HG02884 (cell line): ENCODE data around the gene HDAC9.

ENCODE experiments used
- ATAC-seq: cut with Tn5 transposase; IDR thresholded peaks from one replicate; pipeline ENCODE4 v1.9.1; 2021; ENCODE audit warnings: mild to moderate bottlenecking, moderate library complexity; ENCODE audit not compliant: unreplicated experiment

The HDAC9 gene

DNA sequence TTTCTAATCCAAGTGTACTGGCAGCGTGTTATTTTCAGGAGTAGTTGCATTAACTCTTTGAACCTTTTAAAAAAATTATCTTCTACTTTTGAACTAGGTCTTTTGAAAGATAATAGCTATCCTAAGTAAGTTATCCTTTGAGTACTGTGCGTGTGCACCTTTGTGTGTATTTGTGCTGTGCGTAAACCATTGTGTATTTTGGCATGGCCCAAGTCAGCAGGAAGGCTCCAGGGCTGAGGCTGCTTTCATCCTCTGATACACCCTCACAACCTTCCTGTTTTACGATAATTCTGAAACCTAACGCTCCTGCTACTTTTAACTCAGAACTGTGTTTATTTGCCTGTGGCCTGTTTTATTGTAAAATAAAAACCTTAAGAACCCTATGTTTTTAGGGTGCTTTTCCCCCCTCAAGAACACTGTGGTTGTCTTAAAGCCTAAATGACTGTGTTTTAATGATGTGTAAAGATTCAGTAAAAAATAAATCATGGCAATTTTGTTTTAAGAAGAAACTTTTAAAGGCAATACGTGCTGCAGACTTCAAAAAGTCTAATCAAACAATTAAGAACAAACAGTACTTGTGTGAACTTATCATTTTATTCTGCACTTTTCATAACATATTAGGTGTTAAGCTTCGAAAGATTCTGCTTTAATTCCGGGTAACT is 57.5 kb downstream of the HDAC9 start:
- no peak for ATAC-seq

DNA sequence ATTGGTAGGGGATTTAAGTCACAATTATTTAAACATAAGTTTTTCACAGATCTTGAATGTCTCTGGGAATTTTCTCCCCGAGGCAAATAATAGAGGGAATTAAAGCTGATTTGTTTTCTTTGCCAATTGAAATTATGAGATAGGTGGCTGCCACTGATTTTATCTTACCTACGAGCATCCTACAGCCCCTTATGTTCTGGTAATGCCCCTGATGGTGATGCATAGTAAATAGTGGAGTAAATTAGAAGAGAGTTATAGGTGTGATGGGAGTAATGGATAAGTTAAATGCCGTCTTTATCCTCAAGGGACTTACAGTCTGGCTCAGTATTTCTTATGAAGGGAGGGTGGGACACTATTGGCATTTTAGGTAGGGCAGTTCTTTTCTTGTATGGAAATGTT is 58.1 kb downstream of the HDAC9 start:
- ATAC-seq, result no peak

DNA sequence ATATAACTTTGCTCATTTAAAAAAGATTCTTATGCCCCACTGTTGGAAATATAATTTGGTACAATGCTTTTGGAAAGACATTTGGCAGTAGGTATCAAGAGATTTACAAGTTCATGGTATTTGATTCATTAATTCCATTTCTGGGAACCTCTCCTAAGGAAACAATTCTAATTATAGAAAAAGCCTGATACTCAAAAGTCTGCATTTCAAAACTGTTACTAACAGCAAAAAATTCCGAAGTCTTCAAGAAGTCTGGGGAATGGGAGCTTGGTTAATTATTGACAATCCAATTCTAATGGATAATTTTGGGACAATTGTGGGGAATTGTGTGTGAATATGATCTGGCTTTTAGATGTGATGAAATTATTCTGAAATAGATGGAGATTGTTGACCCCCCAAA is 59.6 kb downstream of the HDAC9 start:
- ATAC-seq, result no peak

DNA sequence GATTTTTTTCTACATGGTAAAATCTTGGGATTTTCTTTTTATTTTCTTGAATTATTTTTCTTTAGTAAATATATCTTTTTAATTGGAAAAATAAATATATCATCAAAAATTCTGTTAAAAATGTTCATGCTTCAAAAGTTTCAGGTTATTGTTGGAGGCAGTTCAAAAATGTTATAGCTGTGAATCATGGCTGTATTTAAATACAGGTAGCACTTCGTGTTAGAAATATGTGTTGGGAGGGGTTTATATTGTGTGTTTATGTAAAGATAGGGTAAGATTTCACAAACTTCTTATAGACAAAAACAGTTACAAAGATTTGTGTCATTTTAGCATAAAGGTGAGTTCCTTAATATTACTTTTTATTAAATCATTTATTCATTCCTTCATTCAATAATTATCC is 60.4 kb downstream of the HDAC9 start:
- ATAC-seq, result no peak

DNA sequence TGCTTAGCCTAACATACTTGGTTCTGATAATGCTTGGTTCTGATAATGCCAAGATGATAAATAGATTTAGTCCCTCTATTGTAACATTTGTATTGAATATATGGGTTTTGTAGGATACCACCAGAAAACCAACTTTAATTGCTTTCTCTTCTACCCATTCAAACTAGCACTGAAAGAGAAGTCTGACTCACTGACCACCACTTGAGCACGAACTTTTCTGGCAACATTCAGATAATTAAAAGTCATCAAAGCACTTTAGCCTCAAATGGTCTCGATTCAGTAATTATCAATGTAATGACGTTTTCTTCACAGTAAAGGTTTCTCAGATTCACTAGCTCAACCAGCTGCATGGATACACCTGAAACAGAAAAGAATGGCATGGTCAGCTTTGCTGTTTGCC is 63.0 kb downstream of the HDAC9 start:
- ATAC-seq, result no peak

DNA sequence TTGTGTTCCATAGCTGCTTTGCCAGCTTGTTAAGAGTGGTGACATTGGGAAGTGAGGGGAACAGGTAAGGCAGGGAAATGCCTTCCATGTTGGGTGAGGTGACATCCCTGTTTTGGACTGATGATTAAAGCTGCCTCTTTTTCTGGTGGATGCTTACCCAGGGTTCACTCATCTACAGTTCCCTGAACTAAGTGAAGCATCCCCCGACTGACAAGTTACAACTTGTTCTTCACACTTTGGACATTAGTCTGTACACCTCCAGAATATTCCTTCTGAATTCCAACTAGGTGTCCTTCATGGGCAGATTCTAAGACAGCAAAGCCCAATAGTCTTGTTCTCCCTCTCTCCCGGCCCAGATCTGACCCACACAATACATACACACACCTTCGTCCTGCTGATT is 63.4 kb downstream of the HDAC9 start:
- no peak for ATAC-seq

DNA sequence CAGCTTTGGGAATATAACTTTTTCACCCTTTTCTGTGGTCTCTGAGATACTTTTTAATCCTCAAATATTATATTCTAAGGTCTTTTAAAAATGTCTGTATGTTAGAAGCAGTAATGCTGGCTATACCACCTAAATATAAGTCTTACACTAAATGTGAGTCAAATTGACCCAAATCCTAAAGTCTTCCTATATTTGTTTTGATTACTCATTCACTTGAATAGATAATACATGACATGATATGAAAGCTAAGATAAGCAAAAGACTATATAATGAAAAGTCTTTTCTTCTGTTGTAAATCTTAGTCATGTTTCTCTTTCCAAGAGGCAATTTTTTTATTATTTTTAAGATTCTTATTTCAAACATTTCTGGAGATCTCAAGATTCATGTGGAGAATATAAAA is 64.2 kb downstream of the HDAC9 start:
- no peak for ATAC-seq

DNA sequence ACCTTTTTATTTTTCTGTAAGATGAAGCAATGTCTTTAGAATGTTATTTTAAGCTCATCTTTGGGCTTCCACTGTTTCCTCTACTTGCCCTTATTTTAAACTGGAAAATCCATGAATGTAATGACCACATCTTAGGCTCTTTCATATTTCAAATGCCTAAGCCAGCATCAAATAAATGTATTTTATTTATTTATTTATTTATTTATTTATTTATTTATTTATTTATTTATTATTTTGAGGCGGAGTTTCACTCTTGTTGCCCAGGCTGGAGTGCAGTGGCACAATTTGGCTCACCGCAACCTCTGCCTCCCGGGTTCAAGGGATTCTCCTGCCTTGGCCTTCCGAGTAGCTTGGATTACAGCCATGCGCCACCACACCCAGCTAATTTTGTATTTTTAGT is 69.2 kb downstream of the HDAC9 start:
- no peak for ATAC-seq

DNA sequence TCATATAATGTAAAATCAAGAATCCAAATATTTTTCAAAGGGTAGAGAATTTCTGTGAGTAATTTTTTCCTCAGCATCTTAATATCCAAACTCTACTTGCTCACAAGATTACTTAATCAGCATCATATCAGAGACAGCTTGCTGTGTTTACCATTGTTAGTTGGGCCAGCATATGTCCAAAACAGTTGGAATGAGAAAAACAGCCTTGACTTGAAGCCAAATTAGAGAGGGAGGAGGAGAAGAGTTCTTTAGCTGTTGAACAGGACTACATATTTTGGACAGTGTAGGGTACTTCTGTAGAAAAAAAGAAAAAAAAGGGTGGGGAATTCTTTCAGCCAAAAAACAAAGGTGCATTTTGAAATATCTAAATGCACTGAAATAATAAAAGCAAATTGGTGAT is 69.8 kb downstream of the HDAC9 start:
- no peak for ATAC-seq

DNA sequence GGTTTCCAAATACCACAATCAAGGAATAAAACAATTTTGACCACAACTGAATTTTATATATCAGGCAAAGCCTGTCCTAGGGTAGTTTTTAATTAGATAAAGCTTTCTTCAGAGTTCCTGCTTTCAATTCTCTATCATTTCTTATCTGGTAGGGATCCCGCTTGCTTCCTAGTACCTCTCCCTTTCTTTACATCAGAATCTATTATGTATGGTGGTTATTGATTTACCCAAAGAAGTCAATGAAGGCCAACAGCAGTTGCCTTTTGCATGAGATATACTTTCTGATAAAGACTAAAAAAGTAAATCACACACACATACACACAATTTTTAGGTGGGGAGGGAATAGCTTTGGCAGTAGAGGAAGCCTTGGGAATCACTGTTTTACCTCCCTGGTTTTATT is 70.7 kb downstream of the HDAC9 start:
- ATAC-seq, result no peak

DNA sequence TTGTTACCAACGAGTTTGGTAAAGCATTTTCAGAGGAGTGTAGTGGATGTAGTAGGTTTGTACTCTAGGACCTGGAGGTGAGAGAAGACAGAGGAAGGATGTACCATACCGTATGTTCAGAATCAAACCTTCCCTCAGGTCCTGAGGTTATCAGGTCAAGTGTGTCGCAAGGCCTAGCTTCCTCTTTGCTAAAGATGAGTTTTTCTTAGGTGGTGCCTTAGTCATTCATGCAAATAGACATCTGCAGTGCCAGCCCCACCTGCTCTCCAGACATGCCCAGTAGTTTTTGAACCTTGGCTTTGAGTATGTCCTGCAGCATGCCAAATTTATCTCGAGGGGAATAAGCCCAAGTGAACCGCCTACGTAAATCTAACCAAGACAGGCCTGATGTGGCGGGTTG is 71.3 kb downstream of the HDAC9 start:
- ATAC-seq, result peak; percentile 93

DNA sequence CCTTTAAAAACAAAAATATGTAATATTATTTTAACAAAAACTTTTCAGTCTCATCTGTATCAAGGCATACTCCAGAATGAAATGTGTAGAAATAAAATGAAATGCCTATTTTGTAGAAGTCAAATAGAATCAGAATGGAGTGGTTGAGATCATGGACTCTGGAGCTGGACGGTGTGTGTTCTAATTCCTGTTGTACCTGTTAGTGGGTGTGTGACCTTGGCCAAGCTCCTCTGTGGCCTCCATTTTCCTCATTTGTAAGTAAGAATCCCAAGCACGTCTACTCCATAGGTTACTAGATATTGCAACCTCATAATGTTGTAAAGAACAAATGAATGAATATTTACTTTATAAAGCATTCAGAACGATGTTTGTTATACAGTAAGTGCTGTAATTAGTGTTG is 74.9 kb downstream of the HDAC9 start:
- ATAC-seq, result no peak

DNA sequence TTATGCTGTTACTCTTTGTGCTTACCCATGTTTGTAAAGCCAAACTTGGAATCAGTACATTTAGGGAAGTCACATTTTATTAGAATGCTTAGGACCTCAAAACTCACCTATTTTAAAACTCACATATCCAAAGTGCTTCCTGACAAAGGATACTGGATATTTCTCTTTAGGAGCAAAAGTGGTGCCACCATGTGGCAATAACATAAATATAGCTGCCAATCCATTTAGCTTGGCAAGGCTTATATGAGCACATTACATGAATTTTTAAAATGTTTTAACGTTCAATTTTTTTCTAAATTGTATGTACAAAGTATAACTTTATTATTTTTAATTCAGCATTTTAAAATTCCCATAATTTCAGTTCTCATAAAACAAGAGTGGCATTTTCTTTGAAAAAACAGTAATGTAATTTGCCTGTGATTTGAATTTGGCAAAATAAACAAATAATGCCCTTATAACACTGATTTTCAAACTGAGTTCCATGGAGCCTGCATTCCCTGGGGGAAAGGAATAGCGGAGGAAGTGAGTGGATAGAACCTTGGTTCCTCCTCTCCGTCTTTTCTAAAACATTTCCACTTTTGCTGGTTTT is 75.4 kb downstream of the HDAC9 start:
- ATAC-seq, result no peak

DNA sequence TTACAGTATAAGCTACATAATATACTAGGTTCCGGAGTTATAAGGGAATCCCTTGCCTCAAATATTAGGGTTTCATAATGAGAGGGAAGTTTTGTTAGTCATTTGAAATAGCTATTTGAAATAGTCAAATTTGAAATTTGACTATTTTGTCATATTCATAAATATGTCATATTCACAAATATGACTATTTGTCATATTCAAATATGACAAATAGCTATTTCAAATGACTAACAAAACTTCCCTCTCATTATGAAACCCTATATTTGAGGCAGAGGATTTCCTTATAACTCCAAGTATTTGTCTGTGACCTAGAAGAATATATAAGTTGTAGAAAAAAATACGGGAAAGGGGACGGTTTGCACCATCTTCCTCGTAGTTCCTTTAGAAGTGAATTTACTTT is 76.6 kb downstream of the HDAC9 start:
- no peak for ATAC-seq

DNA sequence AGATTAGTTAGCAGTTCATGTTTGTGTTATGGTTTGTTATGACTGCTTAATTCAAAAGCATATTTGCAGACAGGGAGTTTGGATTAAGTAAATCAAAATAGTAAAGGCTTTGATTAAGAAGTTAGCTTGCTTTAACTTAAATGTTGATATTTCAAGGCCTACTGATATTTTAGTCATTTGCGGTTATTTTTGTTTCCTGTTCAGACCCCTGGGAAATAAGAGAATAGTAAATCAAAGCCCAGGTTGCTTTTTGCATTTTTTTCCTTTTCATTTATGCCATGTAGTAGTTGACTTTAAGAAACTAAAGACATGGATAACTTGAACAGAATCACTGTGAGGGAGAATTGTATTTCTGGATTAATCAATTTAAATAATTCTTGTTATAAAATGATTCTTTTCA is 77.3 kb downstream of the HDAC9 start:
- no peak for ATAC-seq

DNA sequence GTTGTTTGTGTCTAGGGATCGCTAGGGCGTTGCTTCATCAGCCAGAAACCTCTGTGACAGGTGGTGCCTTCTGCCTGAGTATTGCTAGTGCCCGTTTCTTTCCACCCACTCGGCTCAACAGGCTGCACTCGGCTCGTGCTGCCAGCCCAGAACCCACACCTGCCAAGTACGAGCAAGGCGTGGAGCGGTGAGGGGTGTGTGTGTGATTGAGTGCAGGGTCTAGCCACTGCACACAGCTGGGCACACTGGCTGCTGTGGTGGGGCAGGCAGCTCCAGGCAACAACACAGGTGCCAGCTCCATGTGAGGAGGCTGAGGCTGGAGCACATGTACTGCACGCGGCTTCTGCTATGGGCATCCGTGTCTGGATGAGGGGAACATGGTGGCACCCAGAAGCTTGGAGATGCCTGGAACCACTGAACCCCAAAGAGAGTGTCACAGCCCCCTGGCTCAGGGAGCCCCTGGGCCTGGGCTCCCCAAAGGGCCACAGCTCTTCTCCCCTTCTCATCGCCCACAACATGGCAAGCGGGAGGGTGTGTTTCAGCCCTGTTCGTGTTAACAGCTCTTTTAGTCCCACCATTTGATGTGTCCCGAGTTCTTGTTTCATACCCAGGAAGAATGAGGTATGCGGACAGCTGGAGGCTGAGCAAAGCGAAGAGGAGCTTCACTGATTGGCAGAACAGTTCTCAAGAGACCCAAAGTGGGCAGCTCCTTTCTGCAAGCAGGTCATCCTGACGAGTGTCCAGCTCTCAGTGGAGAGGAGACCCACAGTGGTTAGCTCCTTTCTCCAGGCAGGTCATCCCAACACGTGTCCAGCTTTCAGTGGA is 78.1 kb downstream of the HDAC9 start:
- peak; percentile 42 for ATAC-seq

DNA sequence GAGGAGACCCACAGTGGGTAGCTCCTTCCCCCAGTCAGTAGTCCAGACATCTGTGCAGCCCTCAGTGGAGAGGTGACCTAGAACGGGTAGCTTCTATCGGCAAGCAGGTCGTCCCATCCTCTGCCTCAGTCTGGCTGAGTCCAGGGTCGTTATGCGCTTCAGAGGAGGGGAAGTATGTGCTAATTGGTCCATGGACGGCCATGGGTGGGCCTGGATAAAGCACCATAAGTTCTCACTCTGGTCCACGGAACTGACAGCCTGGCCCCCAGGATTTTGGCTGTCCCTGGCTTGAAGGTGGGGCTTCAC is 78.6 kb downstream of the HDAC9 start:
- ATAC-seq, result no peak

DNA sequence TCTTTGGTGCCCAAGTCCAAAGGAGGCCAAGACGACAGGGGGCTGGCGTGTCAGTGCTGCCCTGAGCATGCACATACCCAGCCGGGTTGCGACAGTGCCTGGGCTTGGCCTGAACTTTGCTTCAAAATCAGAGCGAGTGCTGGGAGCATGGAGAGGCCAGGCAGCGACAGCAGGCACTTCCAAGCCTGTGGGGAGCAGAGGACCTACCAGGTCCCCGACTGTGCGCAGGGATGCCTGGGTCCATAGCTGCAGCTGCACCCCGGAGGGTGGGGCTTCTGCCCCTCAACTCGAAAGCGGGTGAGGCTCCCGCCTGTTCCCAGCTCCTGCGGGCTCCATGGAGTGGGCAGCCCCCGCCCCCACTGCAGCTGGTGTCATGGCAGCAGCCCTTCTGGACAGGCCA is 79.1 kb downstream of the HDAC9 start:
- no peak for ATAC-seq

DNA sequence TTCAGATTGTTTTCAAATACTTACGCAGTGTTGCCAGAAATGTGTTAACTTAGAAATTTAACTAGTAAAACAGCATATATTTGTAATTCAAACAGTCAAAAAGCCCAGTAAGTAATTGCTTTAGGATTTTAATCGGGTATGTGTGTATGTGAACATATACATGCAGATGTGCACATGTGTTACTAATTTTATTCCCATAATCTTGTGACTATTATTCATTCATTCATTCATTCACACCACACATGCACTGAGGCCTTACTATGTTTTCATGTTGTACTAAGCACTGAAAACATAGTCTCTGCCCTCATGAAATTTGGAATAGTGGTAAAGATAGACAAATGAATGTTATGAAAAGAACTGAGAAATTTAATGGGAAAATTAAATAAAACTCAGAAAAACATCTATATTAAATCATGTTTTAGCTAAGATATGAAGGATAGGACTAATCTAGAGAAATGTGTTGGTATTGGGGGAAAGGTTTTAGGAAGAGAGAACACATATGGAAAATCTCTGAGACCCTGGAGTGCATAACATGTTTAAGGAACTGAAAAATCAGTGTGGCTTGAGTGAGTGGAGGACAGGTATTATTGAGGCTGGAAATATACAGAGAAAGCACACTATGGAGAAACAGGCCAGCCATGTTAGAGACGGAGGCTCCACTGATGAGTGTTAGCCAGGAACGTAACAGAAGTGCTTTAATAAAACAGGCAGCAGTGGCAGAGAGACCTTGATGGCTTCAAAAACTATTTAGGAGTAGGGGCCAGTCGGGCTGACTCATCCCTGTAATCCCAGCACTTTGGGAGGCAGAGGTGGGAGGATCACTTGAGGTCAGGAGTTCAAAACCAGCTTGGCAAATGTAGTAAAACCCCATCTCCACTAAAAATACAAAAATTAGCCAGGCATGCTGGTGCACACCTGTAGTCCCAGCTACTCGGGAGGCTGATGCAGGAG is 80.3 kb downstream of the HDAC9 start:
- no peak for ATAC-seq

DNA sequence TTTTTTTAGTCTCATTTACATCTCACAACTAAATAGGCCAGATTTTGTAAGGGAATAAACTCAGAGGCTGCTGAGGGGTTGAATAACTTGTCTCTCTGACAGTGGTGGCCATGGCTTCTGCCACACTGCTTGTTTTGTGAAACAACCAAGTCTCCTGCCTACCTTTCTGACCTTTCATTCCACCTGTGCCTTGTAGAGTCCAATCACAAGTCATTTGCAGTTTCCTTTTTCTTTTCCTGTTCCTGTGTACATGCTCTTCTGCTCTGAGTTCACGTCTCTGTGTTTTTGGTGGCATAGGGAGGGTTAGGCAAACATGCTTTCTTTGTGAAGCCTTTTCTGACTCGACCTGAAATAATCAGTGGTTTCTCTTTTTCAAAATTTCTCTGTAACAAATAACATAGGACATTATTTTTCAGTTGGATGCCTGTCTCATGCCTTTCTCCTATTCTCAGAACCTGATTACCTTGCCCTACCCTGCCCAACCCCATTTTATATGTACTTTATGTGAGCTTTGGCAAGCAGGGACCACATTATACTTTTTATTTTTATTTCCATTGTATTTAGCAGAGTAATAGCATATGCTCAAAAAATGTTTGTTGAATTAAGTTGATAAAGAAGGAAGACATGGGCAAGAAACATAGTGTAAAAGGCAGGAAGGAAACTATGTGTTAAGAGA is 81.7 kb downstream of the HDAC9 start:
- ATAC-seq, result no peak

DNA sequence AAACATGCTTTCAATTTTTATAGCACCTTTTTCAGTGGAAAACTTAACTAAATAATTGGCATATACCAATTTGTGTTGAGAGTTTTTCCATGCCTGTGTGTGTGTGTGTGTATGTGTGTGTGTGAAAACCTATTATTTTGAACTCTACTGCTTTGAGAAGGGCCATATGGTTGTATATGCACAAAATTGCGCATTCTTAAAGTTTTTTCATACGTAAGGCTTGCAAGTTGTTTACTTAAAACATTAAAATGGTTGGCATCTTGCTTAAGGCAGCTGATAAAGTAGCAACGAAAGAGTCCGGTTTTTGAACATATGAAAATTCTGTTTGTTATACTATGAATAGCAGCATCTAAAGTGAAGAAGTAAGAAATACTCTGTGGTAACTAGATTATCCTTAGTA is 84.1 kb downstream of the HDAC9 start:
- no peak for ATAC-seq
